ENCODE results near the gene ACP5.
"Not testable (repeated sequence)": the region's sequence is repeated elsewhere in the genome, so short reads cannot be mapped to it uniquely, and the experiment has no call there.

Gene ACP5

GRCh38 chr19:11578258-11579142, 1.1 kb upstream of the ACP5 start:
- peak; percentile 38 to 39 for DNase-seq

- no peak for DNase-seq
Observed at GRCh38 chr19:11576227-11576626, 1.2 kb downstream of the ACP5 start.

GRCh38 chr19:11574689-11575088, 2.8 kb downstream of the ACP5 start:
- no peak for DNase-seq

- not testable (repeated sequence) for DNase-seq
Observed at GRCh38 chr19:11573763-11574162, 3.7 kb downstream of the ACP5 start.

GRCh38 chr19:11573354-11573753, 4.1 kb downstream of the ACP5 start:
- not testable (repeated sequence) for DNase-seq

GRCh38 chr19:11570039-11570462, 7.4 kb downstream of the ACP5 start:
- no peak for DNase-seq

GRCh38 chr19:11566164-11566563, 11.3 kb downstream of the ACP5 start:
- DNase-seq, result no peak

- not testable (repeated sequence) for DNase-seq
Observed at GRCh38 chr19:11565649-11565980, 11.8 kb downstream of the ACP5 start.

- not testable (repeated sequence) for DNase-seq
Observed at GRCh38 chr19:11564082-11564807, 13.2 kb downstream of the ACP5 start.

GRCh38 chr19:11563532-11563931, 13.9 kb downstream of the ACP5 start:
- no peak for DNase-seq

- DNase-seq, result peak; percentile 77 to 83
Observed at GRCh38 chr19:11560404-11561051, 16.9 kb downstream of the ACP5 start.

GRCh38 chr19:11558881-11559828, 18.3 kb downstream of the ACP5 start, which contains the start of gene ELOF1:
Gene ELOF1, minus strand, starts transcription at chr19:11559230. Its CDS starts 4,883 bp downstream, at chr19:11554347.
- peak; percentile 97 to 98 for DNase-seq

GRCh38 chr19:11556634-11557420, 20.6 kb downstream of the ACP5 start:
- DNase-seq, result no peak

- no peak for DNase-seq
Observed at GRCh38 chr19:11555246-11555645, 22.2 kb downstream of the ACP5 start.

GRCh38 chr19:11554160-11554559, 23.3 kb downstream of the ACP5 start:
- no peak for DNase-seq

GRCh38 chr19:11552666-11553372, 24.6 kb downstream of the ACP5 start:
- DNase-seq, result no peak

GRCh38 chr19:11551603-11552235, 25.7 kb downstream of the ACP5 start:
- DNase-seq, result no peak

GRCh38 chr19:11550265-11550664, 27.2 kb downstream of the ACP5 start:
- no peak for DNase-seq

- no peak for DNase-seq
Observed at GRCh38 chr19:11549386-11549953, 28.0 kb downstream of the ACP5 start.

Measured in CD4-positive, alpha-beta T cell treated with Interleukin-1 beta for 1 hour (primary cell).